Endothelial cell of umbilical vein (primary cell): ENCODE measurements around the gene PNMA6F. TPM values are rescaled to one million over a fixed set of nuclear protein-coding genes. Genes with fewer than 3 reads are reported as not detected.
A peak's percentile ranks its signal among the peaks of the same experiment; 100 is the strongest.

Experiments
- BruUV-seq: library from RNA; stranded (reverse); fragments of 400-500 nt; replicated peaks from 2 replicates; lab custom pipeline; 2021; lab: Mats Ljungman, UMichigan
- CTCF ChIA-PET: fragments of 300-600, 350-600 bp; sonication (Branson Sonifier 250); formaldehyde crosslinking; loops from one replicate; lab custom pipeline; 2021; ENCODE audit warnings: antibody characterized with exemption, inconsistent platforms; lab: Charles Lee
- POLR2A ChIA-PET: fragments of 300-600, 350-600 bp; sonication (Branson Sonifier 250); formaldehyde crosslinking; loops from one replicate; lab custom pipeline; 2021; ENCODE audit warnings: antibody characterized with exemption, inconsistent platforms; lab: Charles Lee
- DNase-seq: peaks from one replicate; pipeline ENCODE4 v3.0.0-alpha.2; 2011; ENCODE audit warnings: low read depth, low spot score
- FAIRE-seq: peaks from 2 replicates; lab custom pipeline; 2011; peaks lifted over from hg19 to GRCh38; lab: Jason Lieb, UNC
- H2AFZ ChIP-seq: 2 replicates; pipeline ENCODE4 v1.6.0; 2012; ENCODE audit warnings: low read depth, low read length, control low read depth, inconsistent platforms
- H3K27ac ChIP-seq: 2 replicates; pipeline ENCODE4 v1.5.1; 2011; ENCODE audit warnings: low read depth, mild to moderate bottlenecking, control low read depth, low read length, moderate library complexity; ENCODE audit not compliant: insufficient read depth
- H3K27me3 ChIP-seq, 2 experiments: 2 replicates each; pipeline versions ENCODE4 v1.6.0 to v1.6.1; 2011; ENCODE audit warnings: low read length in 2 of 2, mixed read lengths in 1 of 2; ENCODE audit not compliant: control insufficient read depth in 2 of 2, insufficient read depth in 2 of 2
- H3K36me3 ChIP-seq, 2 experiments: 2 replicates in 1 of 2; 3 replicates in 1 of 2; pipeline ENCODE4 v1.5.1; 2011; ENCODE audit warnings: low read length in 2 of 2, mild to moderate bottlenecking in 1 of 2, moderate library complexity in 1 of 2; ENCODE audit not compliant: control insufficient read depth in 2 of 2, insufficient read depth in 2 of 2; ENCODE audit errors: extremely low read depth in 1 of 2
- H3K4me1 ChIP-seq: 3 replicates; pipeline ENCODE4 v1.5.1; 2011; ENCODE audit warnings: mild to moderate bottlenecking, low read length; ENCODE audit not compliant: control insufficient read depth, insufficient read depth; ENCODE audit errors: extremely low read depth
- H3K4me2 ChIP-seq: 2 replicates; pipeline ENCODE4 v1.6.1; 2011; ENCODE audit warnings: low read length, control low read depth, mixed read lengths; ENCODE audit not compliant: insufficient read depth
- H3K4me3 ChIP-seq, 3 experiments: fragments of 200-600 bp in 1 of 3; sonication (generic), shearing (Covaris generic) in 1 of 3; replicated peaks in 1 of 3; 2 replicates each; pipeline ENCODE4 v1.5.1; 2011 to 2016; ENCODE audit warnings: control low read depth in 3 of 3, low read length in 3 of 3, mild to moderate bottlenecking in 2 of 3, inconsistent platforms in 1 of 3, low read depth in 1 of 3, moderate library complexity in 1 of 3; ENCODE audit not compliant: insufficient read depth in 1 of 3
- H3K79me2 ChIP-seq: 2 replicates; pipeline ENCODE4 v1.6.0; 2012; ENCODE audit warnings: low read length, inconsistent platforms; ENCODE audit not compliant: control insufficient read depth, insufficient read depth
- H3K9ac ChIP-seq: replicated peaks from 2 replicates; pipeline ENCODE3; 2011; ENCODE audit warnings: low read length, control low read depth; ENCODE audit not compliant: insufficient read depth; ENCODE audit errors: extremely low read depth
- H3K9me1 ChIP-seq: replicated peaks from 3 replicates; pipeline ENCODE4 v1.6.0; 2011; ENCODE audit warnings: mild to moderate bottlenecking, low read length; ENCODE audit not compliant: control insufficient read depth, insufficient read depth; ENCODE audit errors: extremely low read depth
- H3K9me3 ChIP-seq: replicated peaks from 2 replicates; pipeline ENCODE4 v1.5.1; 2012; ENCODE audit warnings: low read length, inconsistent platforms; ENCODE audit not compliant: control insufficient read depth, insufficient read depth
- H4K20me1 ChIP-seq: replicated peaks from 2 replicates; pipeline ENCODE3; 2011; ENCODE audit warnings: mild to moderate bottlenecking, low read length; ENCODE audit not compliant: control insufficient read depth, insufficient read depth; ENCODE audit errors: extremely low read depth
- EZH2 ChIP-seq: IDR thresholded peaks from 2 replicates; pipeline ENCODE4 v1.6.1; 2012; ENCODE audit warnings: borderline replicate concordance, low read depth, mild to moderate bottlenecking, moderate library complexity, low read length, inconsistent platforms; ENCODE audit not compliant: severe bottlenecking
- MYC ChIP-seq: IDR thresholded peaks from one replicate; pipeline ENCODE4 v1.6.1; 2011; ENCODE audit warnings: mild to moderate bottlenecking, low read depth, low read length
- POLR2A ChIP-seq: IDR thresholded peaks from 2 replicates; pipeline ENCODE4 v1.6.1; 2012; ENCODE audit warnings: low read depth, mild to moderate bottlenecking, control low read depth, low read length
- dilution Hi-C: fragments of 300-500 bp; cut with MboI; formaldehyde crosslinking; loops from one replicate; pipeline ENCODE4 v1.15.0; 2019; ENCODE audit warnings: low sequenced_read_pairs; ENCODE audit not compliant: extremely low pct_ligation_motif_present
- intact Hi-C: fragments of 100-400 bp; cut with micrococcal nuclease; formaldehyde crosslinking; loops from one replicate; pipeline ENCODE4 v1.10.0; 2022
- polyA plus RNA-seq, 4 experiments: library from polyadenylated mRNA; depleted of rRNA in 3 of 4; stranded (reverse) in 3 of 4; unstranded in 1 of 4; fragments of >200 nt; gene quantifications; 2 replicates each; pipeline versions ENCODE4 v1.2.1 to v1.2.3, GENCODE V29; 2011 to 2012; ENCODE audit warnings: missing spikeins in 1 of 4
- total RNA-seq: library from RNA; stranded (reverse); gene quantifications from 2 replicates; pipeline ENCODE4 v1.2.3, GENCODE V29; 2021
- TF ChIP-seq, protein P1 (sequence below): IDR thresholded peaks from 2 replicates; pipeline ENCODE4 v1.6.1; 2011; ENCODE audit not compliant: insufficient read depth, insufficient read length
- TF ChIP-seq, protein P2 (sequence below), 2 donors: IDR thresholded peaks; 1 replicate in 1 of 2; 2 replicates in 1 of 2; pipeline ENCODE4 v1.5.1; 2011; ENCODE audit warnings: low read length in 2 of 2, mild to moderate bottlenecking in 2 of 2, moderate library complexity in 2 of 2, control low read depth in 1 of 2, inconsistent platforms in 1 of 2, low read depth in 1 of 2; ENCODE audit not compliant: insufficient read depth in 1 of 2; ENCODE audit errors: extremely low read depth in 1 of 2

Gene PNMA6F
- total and polyA plus RNA-seq, 2 donors (not counting 3 experiments of a cell fraction or from before 2014, with no cell fraction given) = not detected

DNA sequence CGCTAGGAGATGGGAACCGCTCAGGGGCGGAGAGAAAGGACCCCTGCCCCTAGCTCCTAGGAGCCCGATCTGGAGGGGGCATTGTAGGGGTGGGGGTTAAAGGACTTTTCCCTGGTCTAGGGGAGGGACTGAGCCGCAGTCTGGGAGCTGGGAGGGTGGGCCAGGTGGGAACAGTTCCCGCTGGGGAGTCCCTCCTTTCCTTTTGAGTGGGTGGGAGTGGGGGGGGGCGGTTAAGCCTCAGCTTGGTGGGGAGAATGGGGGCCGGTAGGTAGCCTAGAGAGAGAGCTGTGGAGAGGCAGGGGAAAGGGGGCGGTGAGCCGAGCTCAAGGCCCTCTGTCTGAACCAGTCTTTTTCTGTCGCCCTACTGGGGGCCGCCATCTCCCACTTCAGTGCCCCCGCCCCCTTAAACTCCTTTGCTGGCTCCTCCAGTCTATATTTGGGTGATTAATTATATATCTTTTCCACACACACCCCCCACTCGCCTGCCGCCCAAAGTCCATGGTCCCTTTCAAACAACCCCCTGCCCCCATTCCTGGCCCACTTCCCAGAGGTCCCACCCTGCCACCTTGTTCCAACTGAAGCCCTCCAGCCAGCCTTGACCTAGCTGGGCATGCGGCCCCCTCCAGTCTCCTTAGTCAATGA is 13.2 kb upstream of the PNMA6F start:
- TF ChIP-seq, protein P1, sequence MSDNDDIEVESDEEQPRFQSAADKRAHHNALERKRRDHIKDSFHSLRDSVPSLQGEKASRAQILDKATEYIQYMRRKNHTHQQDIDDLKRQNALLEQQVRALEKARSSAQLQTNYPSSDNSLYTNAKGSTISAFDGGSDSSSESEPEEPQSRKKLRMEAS = no peak
- no peak for TF ChIP-seq MYC
- TF ChIP-seq, protein P2, sequence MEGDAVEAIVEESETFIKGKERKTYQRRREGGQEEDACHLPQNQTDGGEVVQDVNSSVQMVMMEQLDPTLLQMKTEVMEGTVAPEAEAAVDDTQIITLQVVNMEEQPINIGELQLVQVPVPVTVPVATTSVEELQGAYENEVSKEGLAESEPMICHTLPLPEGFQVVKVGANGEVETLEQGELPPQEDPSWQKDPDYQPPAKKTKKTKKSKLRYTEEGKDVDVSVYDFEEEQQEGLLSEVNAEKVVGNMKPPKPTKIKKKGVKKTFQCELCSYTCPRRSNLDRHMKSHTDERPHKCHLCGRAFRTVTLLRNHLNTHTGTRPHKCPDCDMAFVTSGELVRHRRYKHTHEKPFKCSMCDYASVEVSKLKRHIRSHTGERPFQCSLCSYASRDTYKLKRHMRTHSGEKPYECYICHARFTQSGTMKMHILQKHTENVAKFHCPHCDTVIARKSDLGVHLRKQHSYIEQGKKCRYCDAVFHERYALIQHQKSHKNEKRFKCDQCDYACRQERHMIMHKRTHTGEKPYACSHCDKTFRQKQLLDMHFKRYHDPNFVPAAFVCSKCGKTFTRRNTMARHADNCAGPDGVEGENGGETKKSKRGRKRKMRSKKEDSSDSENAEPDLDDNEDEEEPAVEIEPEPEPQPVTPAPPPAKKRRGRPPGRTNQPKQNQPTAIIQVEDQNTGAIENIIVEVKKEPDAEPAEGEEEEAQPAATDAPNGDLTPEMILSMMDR (IDR thresholded peaks at IDR 0.05; ENCODE audit: extremely low read depth in 1 of 2, insufficient read depth in 1 of 2, low read depth in 1 of 2, low read length in 2 of 2) = no peak
- TF ChIP-seq EZH2 = no peak
- TF ChIP-seq POLR2A = no peak
- H3K36me3 ChIP-seq = no peaks in the 10 kb centered on the region
- ChIA-PET CTCF (interaction anchor here (0.7 kb wide), 1 partner anchor 11 kb away, joined by 3 read pairs; no protein-coding TSS in a partner anchor), POLR2A (interaction anchor here (0.6 kb wide), 1 partner anchor 15 kb away, joined by 5 read pairs; no protein-coding TSS in a partner anchor)
- no peak for DNase-seq
- peak overlapping the region; percentile 19 for H3K27ac ChIP-seq
- no peaks in the 10 kb centered on the region for H3K9me3 ChIP-seq
- H4K20me1 ChIP-seq = no peaks in the 10 kb centered on the region
- peak overlapping the region; percentile 61 for H2AFZ ChIP-seq
- FAIRE-seq = no peak
- H3K79me2 ChIP-seq = peaks cover 12% of the 10 kb centered on the region
- intact Hi-C loops = no loop called here
- peak overlapping the region; percentile 26 to 89 (median 51) for H3K4me3 ChIP-seq
- BruUV-seq = no TSS peak
- no peaks in the 10 kb centered on the region for H3K9me1 ChIP-seq
- H3K4me1 ChIP-seq = no peaks in the 10 kb centered on the region
- H3K4me2 ChIP-seq = peak overlapping the region; percentile 64
- peaks cover 0 to 5% of the 10 kb centered on the region in 2 experiments for H3K27me3 ChIP-seq
- H3K9ac ChIP-seq = peak overlapping the region; percentile 69
- dilution Hi-C loops = no loop called here
